H1 (cell line): Measurements from ENCODE around the gene PKD1. TPM values are rescaled to one million over a fixed set of nuclear protein-coding genes. Genes with fewer than 3 reads are reported as not detected.

Source experiments
- CTCF ChIA-PET: fragments of 300-600 bp; sonication (Branson Sonifier 250); formaldehyde crosslinking; loops from one replicate; lab custom pipeline; 2021; ENCODE audit not compliant: partially characterized antibody; lab: Charles Lee
- POLR2A ChIA-PET: fragments of 300-600 bp; sonication (Branson Sonifier 250); formaldehyde crosslinking; loops from one replicate; lab custom pipeline; 2021; ENCODE audit warnings: inconsistent platforms; ENCODE audit not compliant: partially characterized antibody; lab: Charles Lee
- DNase-seq, 2 experiments: peaks; one replicate each; pipeline versions ENCODE4 v3.0.0 to v3.0.0-alpha.2; 2010 to 2022; ENCODE audit warnings: low spot score in 2 of 2, low read depth in 1 of 2, mixed read lengths in 1 of 2
- FAIRE-seq: peaks from 2 replicates; lab custom pipeline; 2011; peaks lifted over from hg19 to GRCh38; lab: Jason Lieb, UNC
- H2AFZ ChIP-seq: 2 replicates; pipeline ENCODE4 v1.8.1; 2012; ENCODE audit warnings: low read length, inconsistent platforms
- H2AK5ac ChIP-seq: 2 replicates; pipeline ENCODE4 v1.6.1; 2013; ENCODE audit warnings: low read depth, low read length
- H2BK120ac ChIP-seq: replicated peaks from 2 replicates; pipeline ENCODE3; 2013; ENCODE audit warnings: low read depth, low read length, inconsistent platforms
- H2BK12ac ChIP-seq: 2 replicates; pipeline ENCODE4 v1.6.1; 2013; ENCODE audit warnings: low read depth, low read length
- H2BK15ac ChIP-seq: 2 replicates; pipeline ENCODE4 v1.6.1; 2013; ENCODE audit warnings: low read length
- H2BK20ac ChIP-seq: 2 replicates; pipeline ENCODE4 v1.6.1; 2013; ENCODE audit warnings: low read length
- H2BK5ac ChIP-seq: 2 replicates; pipeline ENCODE4 v1.6.1; 2013; ENCODE audit warnings: low read depth, low read length
- H3K14ac ChIP-seq: 2 replicates; pipeline ENCODE4 v1.6.1; 2013; ENCODE audit warnings: inconsistent platforms; ENCODE audit not compliant: insufficient read length
- H3K18ac ChIP-seq: 2 replicates; pipeline ENCODE4 v1.6.1; 2013; ENCODE audit warnings: low read length; ENCODE audit errors: extremely low read depth
- H3K23ac ChIP-seq: 2 replicates; pipeline ENCODE4 v1.6.1; 2013; ENCODE audit warnings: inconsistent platforms; ENCODE audit not compliant: insufficient read length
- H3K23me2 ChIP-seq: 2 replicates; pipeline ENCODE4 v1.6.1; 2013; ENCODE audit warnings: low read depth, low read length
- H3K27ac ChIP-seq: 2 replicates; pipeline ENCODE4 v1.6.1; 2011; ENCODE audit warnings: low read depth, low read length, inconsistent platforms
- H3K27me3 ChIP-seq, 4 experiments: replicated peaks in 1 of 4; 1 replicate in 1 of 4; 2 replicates in 3 of 4; pipeline versions ENCODE4 v1.6.1 to v1.8.1; 2011 to 2013; ENCODE audit warnings: low read length in 3 of 4, mild to moderate bottlenecking in 3 of 4, inconsistent platforms in 2 of 4, mixed read lengths in 2 of 4, moderate library complexity in 1 of 4; ENCODE audit not compliant: control insufficient read depth in 3 of 4, insufficient read depth in 3 of 4; ENCODE audit errors: extremely low read depth in 1 of 4
- H3K36me3 ChIP-seq, 4 experiments: 2 replicates each; pipeline versions ENCODE4 v1.6.1 to v1.8.1; 2011 to 2013; ENCODE audit warnings: mild to moderate bottlenecking in 4 of 4, low read length in 3 of 4, moderate library complexity in 2 of 4, control low read depth in 1 of 4, inconsistent platforms in 1 of 4; ENCODE audit not compliant: insufficient read depth in 4 of 4, control insufficient read depth in 2 of 4
- H3K4ac ChIP-seq: replicated peaks from 2 replicates; pipeline ENCODE3; 2013; ENCODE audit warnings: low read length, low read depth, mixed read lengths, inconsistent platforms; ENCODE audit not compliant: insufficient read length
- H3K4me1 ChIP-seq, 4 experiments: replicated peaks in 1 of 4; 1 replicate in 1 of 4; 2 replicates in 3 of 4; pipeline versions ENCODE4 v1.6.1 to v1.8.1; 2011 to 2013; ENCODE audit warnings: low read length in 3 of 4, inconsistent platforms in 2 of 4, mixed read lengths in 1 of 4; ENCODE audit not compliant: insufficient read depth in 4 of 4, control insufficient read depth in 3 of 4
- H3K4me2 ChIP-seq, 2 experiments: 2 replicates each; pipeline versions ENCODE4 v1.6.1 to v1.8.1; 2011 to 2013; ENCODE audit warnings: low read depth in 2 of 2, low read length in 2 of 2, control low read depth in 1 of 2, inconsistent platforms in 1 of 2, mild to moderate bottlenecking in 1 of 2; ENCODE audit not compliant: insufficient read depth in 1 of 2
- H3K4me3 ChIP-seq, 4 experiments: fragments of 200-600, 300-600 bp in 1 of 4; sonication (generic), shearing (Covaris generic), sonication (Bioruptor Twin) in 1 of 4; 2 replicates each; pipeline versions ENCODE4 v1.5.1 to v1.8.1; 2011 to 2016; ENCODE audit warnings: low read length in 4 of 4, low read depth in 3 of 4, control low read depth in 2 of 4, inconsistent platforms in 2 of 4, mild to moderate bottlenecking in 2 of 4, mixed read lengths in 1 of 4, moderate library complexity in 1 of 4; ENCODE audit not compliant: insufficient read depth in 2 of 4; ENCODE audit errors: extremely low read depth in 1 of 4
- H3K56ac ChIP-seq: replicated peaks from 2 replicates; pipeline ENCODE3; 2013; ENCODE audit warnings: low read depth, mild to moderate bottlenecking, mixed read lengths, low read length, inconsistent platforms; ENCODE audit not compliant: insufficient read length
- H3K79me1 ChIP-seq: 2 replicates; pipeline ENCODE4 v1.6.1; 2013; ENCODE audit warnings: low read depth, low read length, control low read depth
- H3K79me2 ChIP-seq, 2 experiments: 2 replicates each; pipeline versions ENCODE4 v1.6.1 to v1.8.1; 2012 to 2013; ENCODE audit warnings: low read length in 2 of 2, mild to moderate bottlenecking in 2 of 2, inconsistent platforms in 1 of 2; ENCODE audit not compliant: insufficient read depth in 2 of 2, control insufficient read depth in 1 of 2
- H3K9ac ChIP-seq, 4 experiments: replicated peaks in 1 of 4; 1 replicate in 1 of 4; 2 replicates in 3 of 4; pipeline versions ENCODE4 v1.6.1 to v1.8.1; 2011 to 2013; ENCODE audit warnings: low read depth in 3 of 4, low read length in 3 of 4, control low read depth in 2 of 4, mild to moderate bottlenecking in 2 of 4, moderate library complexity in 2 of 4, inconsistent platforms in 1 of 4; ENCODE audit errors: extremely low read depth in 1 of 4
- H3K9me3 ChIP-seq, 2 experiments: 2 replicates each; pipeline versions ENCODE4 v1.6.1 to v1.8.1; 2012 to 2013; ENCODE audit warnings: mild to moderate bottlenecking in 2 of 2, moderate library complexity in 2 of 2, control low read depth in 1 of 2, inconsistent platforms in 1 of 2, low read depth in 1 of 2, low read length in 1 of 2, mixed read lengths in 1 of 2; ENCODE audit not compliant: insufficient read depth in 2 of 2
- H4K20me1 ChIP-seq, 2 experiments: replicated peaks in 1 of 2; 2 replicates each; pipeline versions ENCODE3 to v1.8.1; 2011 to 2013; ENCODE audit warnings: inconsistent platforms in 2 of 2, low read length in 2 of 2, mild to moderate bottlenecking in 1 of 2; ENCODE audit not compliant: insufficient read depth in 2 of 2, control insufficient read depth in 1 of 2
- H4K5ac ChIP-seq: 2 replicates; pipeline ENCODE4 v1.6.1; 2013; ENCODE audit warnings: low read length, low read depth, mixed read lengths, inconsistent platforms; ENCODE audit not compliant: insufficient read length
- H4K8ac ChIP-seq: 2 replicates; pipeline ENCODE4 v1.8.0; 2013; ENCODE audit warnings: mild to moderate bottlenecking, moderate library complexity, low read length, inconsistent platforms; ENCODE audit not compliant: insufficient read depth; ENCODE audit errors: extremely low read depth
- H4K91ac ChIP-seq: replicated peaks from 2 replicates; pipeline ENCODE3; 2013; ENCODE audit warnings: low read length, mixed read lengths, inconsistent platforms; ENCODE audit not compliant: insufficient read length
- ATF3 ChIP-seq: IDR thresholded peaks from 2 replicates; pipeline ENCODE4 v1.6.1; 2011; ENCODE audit warnings: low read depth, mild to moderate bottlenecking, low read length; ENCODE audit not compliant: insufficient read depth
- FOSL1 ChIP-seq: IDR thresholded peaks from 2 replicates; pipeline ENCODE4 v1.6.1; 2011; ENCODE audit warnings: mild to moderate bottlenecking, low read depth, low read length, moderate library complexity; ENCODE audit not compliant: insufficient read depth
- GABPA ChIP-seq: IDR thresholded peaks from 2 replicates; pipeline ENCODE4 v1.6.1; 2011; ENCODE audit warnings: mild to moderate bottlenecking, low read length, moderate library complexity, borderline replicate concordance; ENCODE audit not compliant: insufficient read depth
- GTF2F1 ChIP-seq: IDR thresholded peaks from 2 replicates; pipeline ENCODE4 v1.6.1; 2012; ENCODE audit warnings: low read depth, low read length, improper control_type of control experiment, borderline replicate concordance
- JUN ChIP-seq: IDR thresholded peaks from 2 replicates; pipeline ENCODE4 v1.6.1; 2011; ENCODE audit warnings: low read depth, mild to moderate bottlenecking, improper control_type of control experiment, low read length
- KDM5A ChIP-seq: fragments of 200-600 bp; IDR thresholded peaks from 2 replicates; pipeline ENCODE4 v1.7.1; 2012; ENCODE audit warnings: mild to moderate bottlenecking, low read length, inconsistent platforms, mixed read lengths
- RFX5 ChIP-seq: IDR thresholded peaks from 2 replicates; pipeline ENCODE4 v1.6.1; 2011; ENCODE audit warnings: low read depth, low read length, improper control_type of control experiment, borderline replicate concordance
- SIX5 ChIP-seq: IDR thresholded peaks from 2 replicates; pipeline ENCODE4 v1.6.1; 2011; ENCODE audit warnings: mild to moderate bottlenecking, low read depth, low read length
- SUZ12 ChIP-seq: fragments of 200-600 bp; sonication (generic); IDR thresholded peaks from 2 replicates; pipeline ENCODE4 v1.6.1; 2012; ENCODE audit warnings: mild to moderate bottlenecking, inconsistent platforms, low read length, moderate library complexity, mixed read lengths
- TEAD4 ChIP-seq: IDR thresholded peaks from 2 replicates; pipeline ENCODE4 v1.6.1; 2012; ENCODE audit warnings: low read depth, low read length, inconsistent platforms, mixed read lengths
- WGBS, 2 experiments: shearing (Covaris generic) in 1 of 2; methylation state at CpG; one replicate each; pipeline versions ENCODE4 v1.1.6 to v1.1.7; 2013 to 2015; ENCODE audit warnings: low lambda C conversion rate in 2 of 2, mixed read lengths in 2 of 2, inconsistent platforms in 1 of 2, low coverage in 1 of 2, missing lambda C conversion rate in 1 of 2; ENCODE audit not compliant: insufficient replicate concordance in 2 of 2, insufficient coverage in 1 of 2, insufficient read length in 1 of 2; ENCODE audit errors: extremely low coverage in 1 of 2, missing lambda C conversion rate in 1 of 2; 5-methylcytosine and 5-hydroxymethylcytosine counted together
- polyA plus RNA-seq, 7 experiments: library from polyadenylated mRNA; depleted of rRNA in 3 of 7; stranded (reverse) in 5 of 7; unstranded in 2 of 7; fragments of >200 nt in 5 of 7; fragments of 200-250 nt in 2 of 7; gene quantifications; 1 replicate in 5 of 7; 2 replicates in 1 of 7; 4 replicates in 1 of 7; pipeline versions ENCODE4 v1.2.1 to v1.2.3, GENCODE V29; 2011 to 2013; ENCODE audit warnings: missing spikeins in 2 of 7, mixed read lengths in 2 of 7
- total RNA-seq: library from RNA; stranded (reverse); fragmentation: NEBNext Ultra II Directional; extraction: Animal tissue kit (Norgen Biotek cat#: 25700); gene quantifications from 2 replicates; pipeline ENCODE4 v1.2.1, GENCODE V29; 2021
- TF ChIP-seq, protein P1 (sequence below): IDR thresholded peaks from 2 replicates; pipeline ENCODE4 v1.6.1; 2011; ENCODE audit warnings: low read length, improper control_type of control experiment

The PKD1 gene
- total and polyA plus RNA-seq, 2 of the 8 experiments (the other 6 are each of a cell fraction or from before 2014, with no cell fraction given): 40.6 to 52.7 TPM

DNA sequence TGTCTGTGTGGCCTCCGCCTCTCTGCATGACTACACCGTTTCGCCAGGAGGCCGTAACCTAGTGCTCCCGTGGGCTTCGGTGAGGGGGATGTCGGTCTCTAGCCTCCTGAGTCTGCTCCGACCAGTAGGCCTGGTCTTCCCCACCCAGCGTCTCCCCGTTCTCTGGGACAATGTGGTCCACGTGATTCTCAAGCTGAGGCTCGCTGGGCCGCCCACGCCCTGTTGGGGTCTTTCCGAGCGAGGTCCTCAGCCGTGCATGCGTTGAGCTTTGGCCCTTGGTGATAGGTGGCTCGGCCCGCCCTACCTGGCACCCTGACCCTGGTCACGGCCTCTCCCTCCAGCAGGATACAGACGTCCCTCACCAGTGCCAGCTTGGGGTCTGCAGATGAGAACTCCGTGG lies 57.0 kb downstream of the PKD1 start:
- DNase-seq (no peak), FAIRE-seq (no peak)
- no peak overlapping the region for H3K14ac ChIP-seq
- CTCF ChIA-PET: interaction anchor here (0.9 to 4.4 kb wide), 8 partner anchors 12 to 74 kb away, joined by 3 to 25 read pairs (median 6); partner anchors contain the start of genes NPW, NTHL1 and TSC2
- H3K27ac ChIP-seq: no peak overlapping the region
- no peaks in the 10 kb centered on the region for H3K79me2 ChIP-seq
- WGBS, 2 experiments: 94% methylated on average over 23 of the region's 23 CpGs; no CpG with 5 or more reads in 1 of the 2 experiments
- no peak overlapping the region for H2BK12ac ChIP-seq
- no peak overlapping the region for H3K56ac ChIP-seq
- no peak overlapping the region for H3K23ac ChIP-seq
- peaks cover 0 to 26% (median 2%) of the 10 kb centered on the region in 4 experiments; a peak in 5 of 8 replicates for H3K36me3 ChIP-seq
- no peak overlapping the region for H4K5ac ChIP-seq
- H2BK5ac ChIP-seq: no peak overlapping the region
- POLR2A ChIA-PET: interaction anchor here (0.6 to 8.8 kb wide), 10 partner anchors 12 to 402 kb away, joined by 3 to 50 read pairs (median 4); partner anchors contain the start of genes NTHL1, RPS2, TBL3 and TSC2
- no peak overlapping the region for H3K4me2 ChIP-seq
- no peaks in the 10 kb centered on the region for H3K9me3 ChIP-seq
- H4K20me1 ChIP-seq: peaks cover 4 to 5% of the 10 kb centered on the region in 2 experiments
- no peak overlapping the region for H4K91ac ChIP-seq
- H2AFZ ChIP-seq: no peak overlapping the region
- no peaks in the 10 kb centered on the region for H3K23me2 ChIP-seq
- no peak overlapping the region for H2BK15ac ChIP-seq
- no peak overlapping the region for H3K18ac ChIP-seq
- H4K8ac ChIP-seq: no peak overlapping the region; the same call in none of the 2 replicates
- no peaks in the 10 kb centered on the region for H3K4me1 ChIP-seq
- no peak overlapping the region for H2AK5ac ChIP-seq
- H3K27me3 ChIP-seq: no peaks in the 10 kb centered on the region
- H3K4me3 ChIP-seq: no peak overlapping the region
- no peak overlapping the region for H2BK120ac ChIP-seq
- H3K9ac ChIP-seq: no peak overlapping the region; a peak in 1 of 7 replicates
- H3K4ac ChIP-seq: no peak overlapping the region
- H3K79me1 ChIP-seq: no peaks in the 10 kb centered on the region
- H2BK20ac ChIP-seq: no peak overlapping the region
- TF ChIP-seq GTF2F1 (no peak), ATF3 (no peak), SIX5 (no peak), TEAD4 (no peak), KDM5A (no peak), JUN (no peak), GABPA (no peak), FOSL1 (no peak), SUZ12 (no peak), RFX5 (no peak)
- TF ChIP-seq, protein P1, sequence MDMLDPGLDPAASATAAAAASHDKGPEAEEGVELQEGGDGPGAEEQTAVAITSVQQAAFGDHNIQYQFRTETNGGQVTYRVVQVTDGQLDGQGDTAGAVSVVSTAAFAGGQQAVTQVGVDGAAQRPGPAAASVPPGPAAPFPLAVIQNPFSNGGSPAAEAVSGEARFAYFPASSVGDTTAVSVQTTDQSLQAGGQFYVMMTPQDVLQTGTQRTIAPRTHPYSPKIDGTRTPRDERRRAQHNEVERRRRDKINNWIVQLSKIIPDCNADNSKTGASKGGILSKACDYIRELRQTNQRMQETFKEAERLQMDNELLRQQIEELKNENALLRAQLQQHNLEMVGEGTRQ: no peak
